ENCODE results near the gene PPP1R2B. TPM values are rescaled to one million over a fixed set of nuclear protein-coding genes. Genes with fewer than 3 reads are reported as not detected.

PPP1R2B gene
- total and polyA plus RNA-seq, 2 of the 4 experiments (the other 2 are of a cell fraction) = not detected

DNA sequence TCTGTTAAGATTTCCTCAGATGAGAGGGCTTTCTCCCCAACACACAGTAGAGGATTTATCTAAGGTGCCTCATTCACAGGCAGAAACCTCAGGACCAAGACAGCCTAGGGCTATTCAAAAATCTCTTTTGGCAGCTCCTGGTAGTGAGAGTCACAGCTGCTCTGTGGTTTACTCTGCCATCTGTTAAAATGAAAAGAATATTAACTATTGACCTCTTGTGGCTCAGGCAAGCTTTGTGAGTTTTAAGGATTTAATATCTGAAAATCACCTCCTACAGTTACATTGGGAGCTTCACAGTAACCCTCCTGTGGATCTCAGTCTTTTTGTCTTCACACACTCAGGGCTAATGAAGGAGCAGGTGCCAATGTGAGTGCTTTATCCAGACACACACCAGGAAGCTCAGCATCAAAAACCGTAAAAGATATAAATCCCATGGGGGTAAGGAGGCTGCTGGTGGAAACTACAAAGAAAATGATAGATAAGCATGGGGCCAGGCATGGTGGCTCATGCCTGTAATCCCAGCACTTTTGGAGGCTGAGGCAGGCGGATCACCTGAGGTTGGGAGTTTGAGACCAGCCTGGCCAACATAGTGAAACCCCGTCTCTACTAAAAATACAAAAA is 29.7 kb downstream of the PPP1R2B start:
- POLR2A ChIA-PET (ENCODE audit: unreplicated experiment) = no interaction called here
- in situ Hi-C loops (cut with MboI; ENCODE audit: low sequenced_read_pairs) = no loop called here
- 0% methylated on average over 1 of the region's 3 CpGs; no CpG with 5 or more reads in 1 of the 2 experiments for WGBS, 2 experiments (ENCODE audit: extremely low coverage in 2 of 2, insufficient read length in 1 of 2)

More for the DNA sequence above, 29.7 kb downstream of the PPP1R2B start:
- Histone ChIP-seq H2BK15ac (ENCODE audit: low read depth, low read length) (no peak overlapping the region), H2AK9ac (replicated peaks; ENCODE audit: low read depth, low read length, poor library complexity) (no peak overlapping the region), H3K18ac (ENCODE audit: low read depth, low read length) (no peak overlapping the region), H2BK120ac (ENCODE audit: low read depth, low read length) (no peak overlapping the region), H3K56ac (ENCODE audit: extremely low read depth, insufficient read depth, low read length) (no peak overlapping the region), H3K4me3 (ENCODE audit: insufficient read depth, low read depth, low read length) (no peak overlapping the region), H3K9ac (ENCODE audit: low read depth, low read length) (no peak overlapping the region), H3K36me3 (ENCODE audit: control insufficient read depth, insufficient read depth, low read length) (no peaks in the 10 kb centered on the region), H3K9me1 (ENCODE audit: insufficient read depth, low read length) (no peaks in the 10 kb centered on the region), H4K5ac (ENCODE audit: low read depth, low read length) (no peak overlapping the region), H4K8ac (ENCODE audit: low read depth in 2 of 2, low read length in 2 of 2) (no peak overlapping the region), H2BK5ac (ENCODE audit: low read depth, low read length, poor library complexity, severe bottlenecking) (no peak overlapping the region), H3K27me3 (ENCODE audit: control insufficient read depth, insufficient read depth, low read length) (no peaks in the 10 kb centered on the region), H2AFZ (replicated peaks; ENCODE audit: low read length, poor library complexity) (no peak overlapping the region), H2AK5ac (ENCODE audit: low read depth, low read length) (no peak overlapping the region), H3K9me3 (ENCODE audit: control insufficient read depth, insufficient read depth, low read length) (0 out of 2 replicates have a peak, but pooled peaks cover 2% of the 10 kb centered on the region), H3K23ac (ENCODE audit: low read depth, low read length) (no peak overlapping the region), H3K4me1 (ENCODE audit: control insufficient read depth, insufficient read depth, low read length) (no peaks in the 10 kb centered on the region), H3K4ac (ENCODE audit: low read depth, low read length) (no peak overlapping the region), H3K4me2 (ENCODE audit: low read depth, low read length) (no peak overlapping the region), H3K27ac (ENCODE audit: insufficient read depth, low read length) (no peak overlapping the region), H3K14ac (replicated peaks; ENCODE audit: low read depth, low read length) (no peak overlapping the region), H3K79me1 (ENCODE audit: low read depth in 1 of 2, low read length in 2 of 2) (no peaks in the 10 kb centered on the region), H2BK20ac (ENCODE audit: low read depth, low read length) (no peak overlapping the region), H4K91ac (ENCODE audit: insufficient read depth, low read depth, low read length) (no peak overlapping the region), H4K20me1 (ENCODE audit: insufficient read depth, low read length) (no peaks in the 10 kb centered on the region)
- TF ChIP-seq, protein P1, sequence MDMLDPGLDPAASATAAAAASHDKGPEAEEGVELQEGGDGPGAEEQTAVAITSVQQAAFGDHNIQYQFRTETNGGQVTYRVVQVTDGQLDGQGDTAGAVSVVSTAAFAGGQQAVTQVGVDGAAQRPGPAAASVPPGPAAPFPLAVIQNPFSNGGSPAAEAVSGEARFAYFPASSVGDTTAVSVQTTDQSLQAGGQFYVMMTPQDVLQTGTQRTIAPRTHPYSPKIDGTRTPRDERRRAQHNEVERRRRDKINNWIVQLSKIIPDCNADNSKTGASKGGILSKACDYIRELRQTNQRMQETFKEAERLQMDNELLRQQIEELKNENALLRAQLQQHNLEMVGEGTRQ (IDR thresholded peaks at IDR 0.05; ENCODE audit: low read depth, low read length) = no peak
- TF ChIP-seq FOS (IDR thresholded peaks at IDR 0.05; ENCODE audit: low read depth, low read length) (no peak), POLR2A (IDR thresholded peaks at IDR 0.05; ENCODE audit: low read depth, low read length) (no peak), SMC3 (IDR thresholded peaks at IDR 0.05; ENCODE audit: low read depth, low read length) (no peak), BHLHE40 (IDR thresholded peaks at IDR 0.05; ENCODE audit: low read depth, low read length) (no peak), RCOR1 (IDR thresholded peaks at IDR 0.05; ENCODE audit: insufficient replicate concordance, low read length) (no peak), CEBPB (IDR thresholded peaks at IDR 0.05; ENCODE audit: low read depth, low read length) (no peak), RAD21 (IDR thresholded peaks at IDR 0.05; ENCODE audit: low read length) (no peak), CHD1 (IDR thresholded peaks at IDR 0.05; ENCODE audit: low read depth, low read length) (no peak), MAFK (IDR thresholded peaks at IDR 0.05; ENCODE audit: low read depth, low read length) (no peak), MAZ (IDR thresholded peaks at IDR 0.05; ENCODE audit: borderline replicate concordance, low read depth, low read length) (no peak), MXI1 (IDR thresholded peaks at IDR 0.05; ENCODE audit: borderline replicate concordance, low read depth, low read length) (no peak), RFX5 (IDR thresholded peaks at IDR 0.05; ENCODE audit: low read depth, low read length) (no peak), NFE2L2 (IDR thresholded peaks at IDR 0.05; ENCODE audit: low read depth, low read length) (no peak)
- TF ChIP-seq, protein P2, sequence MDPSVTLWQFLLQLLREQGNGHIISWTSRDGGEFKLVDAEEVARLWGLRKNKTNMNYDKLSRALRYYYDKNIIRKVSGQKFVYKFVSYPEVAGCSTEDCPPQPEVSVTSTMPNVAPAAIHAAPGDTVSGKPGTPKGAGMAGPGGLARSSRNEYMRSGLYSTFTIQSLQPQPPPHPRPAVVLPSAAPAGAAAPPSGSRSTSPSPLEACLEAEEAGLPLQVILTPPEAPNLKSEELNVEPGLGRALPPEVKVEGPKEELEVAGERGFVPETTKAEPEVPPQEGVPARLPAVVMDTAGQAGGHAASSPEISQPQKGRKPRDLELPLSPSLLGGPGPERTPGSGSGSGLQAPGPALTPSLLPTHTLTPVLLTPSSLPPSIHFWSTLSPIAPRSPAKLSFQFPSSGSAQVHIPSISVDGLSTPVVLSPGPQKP (IDR thresholded peaks at IDR 0.05; ENCODE audit: borderline replicate concordance, low read depth, low read length) = no peak
- TF ChIP-seq, protein P3, sequence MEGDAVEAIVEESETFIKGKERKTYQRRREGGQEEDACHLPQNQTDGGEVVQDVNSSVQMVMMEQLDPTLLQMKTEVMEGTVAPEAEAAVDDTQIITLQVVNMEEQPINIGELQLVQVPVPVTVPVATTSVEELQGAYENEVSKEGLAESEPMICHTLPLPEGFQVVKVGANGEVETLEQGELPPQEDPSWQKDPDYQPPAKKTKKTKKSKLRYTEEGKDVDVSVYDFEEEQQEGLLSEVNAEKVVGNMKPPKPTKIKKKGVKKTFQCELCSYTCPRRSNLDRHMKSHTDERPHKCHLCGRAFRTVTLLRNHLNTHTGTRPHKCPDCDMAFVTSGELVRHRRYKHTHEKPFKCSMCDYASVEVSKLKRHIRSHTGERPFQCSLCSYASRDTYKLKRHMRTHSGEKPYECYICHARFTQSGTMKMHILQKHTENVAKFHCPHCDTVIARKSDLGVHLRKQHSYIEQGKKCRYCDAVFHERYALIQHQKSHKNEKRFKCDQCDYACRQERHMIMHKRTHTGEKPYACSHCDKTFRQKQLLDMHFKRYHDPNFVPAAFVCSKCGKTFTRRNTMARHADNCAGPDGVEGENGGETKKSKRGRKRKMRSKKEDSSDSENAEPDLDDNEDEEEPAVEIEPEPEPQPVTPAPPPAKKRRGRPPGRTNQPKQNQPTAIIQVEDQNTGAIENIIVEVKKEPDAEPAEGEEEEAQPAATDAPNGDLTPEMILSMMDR (conservative IDR thresholded peaks at IDR 0.05; ENCODE audit: low read depth, low read length) = no peak
- BruUV-seq (replicated peaks) = no TSS peak
- no peak for ATAC-seq (ENCODE audit: low read depth)
- intact Hi-C loops (cut with micrococcal nuclease) (no loop called here), dilution Hi-C loops (cut with HindIII; ENCODE audit: low sequenced_read_pairs, unreplicated experiment) (no loop called here)
- CTCF ChIA-PET = no interaction called here
- DNase-seq = no peak

All from IMR-90 (cell line).